KBM-7 (cell line): ENCODE measurements around the gene HACD1.

Experiments
- DNase-seq: peaks from one replicate; pipeline ENCODE4 v3.0.0-alpha.2; 2015
- in situ Hi-C: fragments of 300-500 bp; cut with MboI; formaldehyde crosslinking; loops from 2 replicates; pipeline ENCODE4 v1.14.3; 2020; ENCODE audit warnings: low sequenced_read_pairs, low pct_unique_long_range_greater_than_20kb, mixed read lengths

The HACD1 gene

GRCh38 chr10:17617031-17617911 lies at the start of gene HACD1:
HACD1 (minus strand) TSS chr10:17617374; CDS start chr10:17617339, 35 bp downstream.
- in situ Hi-C loops, result loop anchor here (25.0 kb wide), 2 partner anchors 245 to 620 kb away; no protein-coding TSS in a partner anchor
- peak; percentile 86 for DNase-seq

GRCh38 chr10:17665747-17666146 lies 48.6 kb upstream of the HACD1 start:
- in situ Hi-C loops, result no loop called here
- no peak for DNase-seq

GRCh38 chr10:17663450-17663849 lies 46.3 kb upstream of the HACD1 start:
- in situ Hi-C loops, result no loop called here

GRCh38 chr10:17662193-17663138 lies 45.3 kb upstream of the HACD1 start:
- peak; percentile 59 for DNase-seq
- in situ Hi-C loops, result no loop called here

More at GRCh38 chr10:17663450-17663849, 46.3 kb upstream of the HACD1 start:
- no peak for DNase-seq

- in situ Hi-C loops, result no loop called here
- no peak for DNase-seq
Observed at GRCh38 chr10:17661510-17661909, 44.3 kb upstream of the HACD1 start.

- no peak for DNase-seq
- in situ Hi-C loops, result no loop called here
Observed at GRCh38 chr10:17660921-17661320, 43.7 kb upstream of the HACD1 start.

GRCh38 chr10:17659365-17659764 lies 42.2 kb upstream of the HACD1 start:
- in situ Hi-C loops, result no loop called here

GRCh38 chr10:17657103-17657500 lies 39.9 kb upstream of the HACD1 start:
- DNase-seq, result no peak
- in situ Hi-C loops, result no loop called here

More at GRCh38 chr10:17659365-17659764, 42.2 kb upstream of the HACD1 start:
- no peak for DNase-seq

GRCh38 chr10:17655567-17656146 lies 38.5 kb upstream of the HACD1 start:
- peak; percentile 81 for DNase-seq

GRCh38 chr10:17655009-17655408 lies 37.8 kb upstream of the HACD1 start:
- in situ Hi-C loops, result no loop called here
- no peak for DNase-seq

More at GRCh38 chr10:17655567-17656146, 38.5 kb upstream of the HACD1 start:
- in situ Hi-C loops, result no loop called here

GRCh38 chr10:17652585-17652984 lies 35.4 kb upstream of the HACD1 start:
- in situ Hi-C loops, result no loop called here
- DNase-seq, result no peak

- in situ Hi-C loops, result no loop called here
- no peak for DNase-seq
Observed at GRCh38 chr10:17651896-17652295, 34.7 kb upstream of the HACD1 start.

GRCh38 chr10:17650416-17650815 lies 33.2 kb upstream of the HACD1 start:
- in situ Hi-C loops, result no loop called here
- no peak for DNase-seq

GRCh38 chr10:17649836-17650235 lies 32.7 kb upstream of the HACD1 start:
- in situ Hi-C loops, result no loop called here
- no peak for DNase-seq

GRCh38 chr10:17649052-17649451 lies 31.9 kb upstream of the HACD1 start:
- in situ Hi-C loops, result no loop called here

GRCh38 chr10:17648243-17649035 lies 31.3 kb upstream of the HACD1 start:
- in situ Hi-C loops, result no loop called here

More at GRCh38 chr10:17649052-17649451, 31.9 kb upstream of the HACD1 start:
- no peak for DNase-seq

GRCh38 chr10:17647326-17647725 lies 30.2 kb upstream of the HACD1 start:
- in situ Hi-C loops, result no loop called here
- peak; percentile 81 for DNase-seq

More at GRCh38 chr10:17648243-17649035, 31.3 kb upstream of the HACD1 start:
- peak; percentile 52 for DNase-seq

GRCh38 chr10:17645621-17646345 lies 28.6 kb upstream of the HACD1 start:
- DNase-seq, result no peak
- in situ Hi-C loops, result no loop called here
